Measurements from ENCODE around the gene TIMM29.

Gene TIMM29

DNA sequence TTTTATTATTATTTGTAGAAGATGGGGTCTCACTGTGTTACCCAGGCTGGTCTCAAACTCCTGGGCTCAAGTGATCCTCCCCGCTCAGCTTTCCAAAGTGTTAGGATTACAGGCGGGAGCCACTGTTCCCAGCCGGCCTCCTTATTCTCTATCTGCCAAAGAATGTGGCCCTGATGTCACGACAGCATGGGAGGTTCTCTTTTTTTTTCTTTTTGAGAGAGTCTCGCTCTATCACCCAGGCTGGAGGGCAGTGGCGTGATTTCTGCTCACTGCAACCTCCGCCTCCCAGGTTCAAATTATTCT, 33.7 kb upstream of the TIMM29 start:
- Histone ChIP-seq H3K4me3 (ENCODE audit: low read depth in 1 of 2, low read length in 1 of 2) (no peak overlapping the region), H3K27me3 (no peaks in the 10 kb centered on the region), H3K9me3 (no peaks in the 10 kb centered on the region), H3K27ac (no peak overlapping the region), H3K36me3 (no peaks in the 10 kb centered on the region), H3K4me1 (ENCODE audit: control insufficient read depth in 1 of 2, insufficient read depth in 1 of 2, low read depth in 1 of 2, low read length in 1 of 2) (peaks cover 10% of the 10 kb centered on the region in 2 experiments)
- TF ChIP-seq, protein P1, sequence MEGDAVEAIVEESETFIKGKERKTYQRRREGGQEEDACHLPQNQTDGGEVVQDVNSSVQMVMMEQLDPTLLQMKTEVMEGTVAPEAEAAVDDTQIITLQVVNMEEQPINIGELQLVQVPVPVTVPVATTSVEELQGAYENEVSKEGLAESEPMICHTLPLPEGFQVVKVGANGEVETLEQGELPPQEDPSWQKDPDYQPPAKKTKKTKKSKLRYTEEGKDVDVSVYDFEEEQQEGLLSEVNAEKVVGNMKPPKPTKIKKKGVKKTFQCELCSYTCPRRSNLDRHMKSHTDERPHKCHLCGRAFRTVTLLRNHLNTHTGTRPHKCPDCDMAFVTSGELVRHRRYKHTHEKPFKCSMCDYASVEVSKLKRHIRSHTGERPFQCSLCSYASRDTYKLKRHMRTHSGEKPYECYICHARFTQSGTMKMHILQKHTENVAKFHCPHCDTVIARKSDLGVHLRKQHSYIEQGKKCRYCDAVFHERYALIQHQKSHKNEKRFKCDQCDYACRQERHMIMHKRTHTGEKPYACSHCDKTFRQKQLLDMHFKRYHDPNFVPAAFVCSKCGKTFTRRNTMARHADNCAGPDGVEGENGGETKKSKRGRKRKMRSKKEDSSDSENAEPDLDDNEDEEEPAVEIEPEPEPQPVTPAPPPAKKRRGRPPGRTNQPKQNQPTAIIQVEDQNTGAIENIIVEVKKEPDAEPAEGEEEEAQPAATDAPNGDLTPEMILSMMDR (IDR thresholded peaks at IDR 0.05): no peak

DNA sequence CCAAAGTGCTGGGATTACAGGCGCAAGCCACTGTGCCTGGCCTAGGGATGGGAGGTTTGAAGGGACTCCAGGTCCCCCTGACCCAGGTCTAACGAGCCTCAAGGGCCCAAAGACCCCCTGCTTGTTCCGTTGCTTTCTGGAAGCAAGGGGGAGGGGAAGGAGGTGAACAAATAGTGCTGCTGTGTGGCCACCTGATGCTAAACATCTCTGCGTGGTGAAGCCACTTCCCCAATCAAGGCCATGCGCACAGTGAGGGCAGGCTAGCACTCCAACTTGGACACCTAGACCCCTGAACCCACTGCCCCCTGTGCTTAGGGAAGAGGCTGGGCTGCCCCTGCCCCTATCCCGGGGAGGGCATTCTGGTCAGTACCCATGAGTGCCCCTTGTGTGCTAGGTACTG, 33.2 kb upstream of the TIMM29 start:
- no peak overlapping the region for H3K27ac ChIP-seq
- peaks cover 10% of the 10 kb centered on the region in 2 experiments for H3K4me1 ChIP-seq (ENCODE audit: control insufficient read depth in 1 of 2, insufficient read depth in 1 of 2, low read depth in 1 of 2, low read length in 1 of 2)
- TF ChIP-seq, protein P1 (IDR thresholded peaks at IDR 0.05): no peak
- no peaks in the 10 kb centered on the region for H3K36me3 ChIP-seq
- H3K9me3 ChIP-seq: no peaks in the 10 kb centered on the region
- H3K4me3 ChIP-seq (ENCODE audit: low read depth in 1 of 2, low read length in 1 of 2): no peak overlapping the region
- H3K27me3 ChIP-seq: no peaks in the 10 kb centered on the region

DNA sequence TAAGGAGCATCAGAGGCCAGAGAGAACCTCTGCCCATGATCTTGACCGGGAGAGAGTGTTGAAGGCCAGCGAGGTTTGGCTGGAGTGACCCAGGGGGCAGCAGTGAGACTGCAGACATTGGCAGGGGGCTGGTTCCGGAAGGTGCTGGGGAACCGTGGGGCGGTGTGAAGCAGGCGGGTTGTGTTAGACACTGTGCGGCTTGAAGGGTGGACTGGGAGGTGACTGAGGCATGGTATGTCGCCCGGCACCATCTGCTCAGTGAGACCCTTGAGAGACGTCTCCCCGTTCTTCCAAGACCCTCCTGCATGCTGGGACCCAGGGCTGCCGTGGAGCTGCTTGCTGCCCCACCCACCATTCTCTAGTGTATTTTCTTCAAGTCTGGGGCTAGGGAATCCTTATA, 32.7 kb upstream of the TIMM29 start:
- H3K27me3 ChIP-seq: no peaks in the 10 kb centered on the region
- H3K9me3 ChIP-seq: no peaks in the 10 kb centered on the region
- H3K36me3 ChIP-seq: no peaks in the 10 kb centered on the region
- no peak overlapping the region for H3K4me3 ChIP-seq (ENCODE audit: low read depth in 1 of 2, low read length in 1 of 2)
- no peak overlapping the region for H3K27ac ChIP-seq
- TF ChIP-seq, protein P1 (IDR thresholded peaks at IDR 0.05): no peak
- peaks cover 10% of the 10 kb centered on the region in 2 experiments for H3K4me1 ChIP-seq (ENCODE audit: control insufficient read depth in 1 of 2, insufficient read depth in 1 of 2, low read depth in 1 of 2, low read length in 1 of 2)

DNA sequence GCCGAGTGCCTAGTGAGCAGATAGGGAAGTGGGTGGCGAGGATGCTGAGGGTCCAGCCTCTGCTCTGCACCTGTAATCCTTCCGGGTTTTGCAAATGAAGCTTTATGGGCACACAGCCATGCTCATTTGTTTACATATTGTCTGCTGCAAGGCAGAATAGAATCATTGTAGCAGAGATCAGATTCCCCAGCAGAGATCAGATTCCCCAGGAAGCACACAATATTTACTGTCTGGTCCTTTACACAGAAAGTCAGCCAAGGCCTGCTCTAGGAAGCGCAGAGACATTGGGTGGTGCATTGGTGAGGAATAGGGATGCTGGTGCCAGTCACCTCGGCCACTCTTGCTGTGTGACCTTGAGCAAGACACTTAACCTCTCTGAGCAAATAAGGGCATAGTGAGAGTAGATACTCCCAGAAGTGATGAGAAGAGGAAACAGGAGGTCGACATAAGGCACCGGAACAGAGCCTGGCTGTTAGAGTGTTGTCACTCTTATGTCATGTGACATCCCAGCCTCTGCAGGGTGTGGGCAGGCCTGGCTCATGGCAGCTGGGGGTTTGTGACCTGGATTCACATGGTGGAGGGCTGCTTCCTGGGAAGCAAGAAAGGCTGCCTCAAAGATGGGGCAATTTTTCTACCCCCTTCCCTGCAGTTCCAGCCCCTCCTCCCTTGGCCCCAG, 31.6 kb upstream of the TIMM29 start:
- Histone ChIP-seq H3K4me3 (ENCODE audit: low read depth in 1 of 2, low read length in 1 of 2) (no peak overlapping the region), H3K36me3 (no peaks in the 10 kb centered on the region), H3K4me1 (ENCODE audit: control insufficient read depth in 1 of 2, insufficient read depth in 1 of 2, low read depth in 1 of 2, low read length in 1 of 2) (peaks cover 10% of the 10 kb centered on the region in 2 experiments), H3K9me3 (no peaks in the 10 kb centered on the region), H3K27me3 (no peaks in the 10 kb centered on the region), H3K27ac (no peak overlapping the region)
- TF ChIP-seq, protein P1 (IDR thresholded peaks at IDR 0.05): no peak

DNA sequence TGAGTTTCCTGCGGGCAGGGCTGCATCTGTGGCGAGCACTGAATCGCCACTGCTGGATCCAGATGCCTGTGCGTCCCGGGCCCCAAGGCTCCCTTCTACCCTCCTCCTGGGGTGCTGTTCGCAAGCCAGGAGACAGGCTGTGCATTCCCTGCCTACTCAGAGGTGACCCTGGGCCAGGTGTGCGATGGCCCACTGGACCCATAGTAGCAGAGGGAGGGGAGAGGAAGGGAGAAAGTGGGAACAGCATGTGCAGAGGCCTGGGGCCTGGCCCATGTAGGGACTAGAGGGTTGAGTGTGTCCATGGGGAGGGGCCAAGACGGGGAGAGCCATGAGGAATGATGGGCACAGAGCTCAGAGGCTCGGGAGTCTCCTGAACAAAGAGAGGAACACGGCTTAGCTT, 30.0 kb upstream of the TIMM29 start:
- H3K27me3 ChIP-seq: no peaks in the 10 kb centered on the region
- H3K4me1 ChIP-seq (ENCODE audit: control insufficient read depth in 1 of 2, insufficient read depth in 1 of 2, low read depth in 1 of 2, low read length in 1 of 2): peaks cover 10% of the 10 kb centered on the region in 2 experiments
- H3K27ac ChIP-seq: no peak overlapping the region
- no peaks in the 10 kb centered on the region for H3K9me3 ChIP-seq
- no peaks in the 10 kb centered on the region for H3K36me3 ChIP-seq
- no peak overlapping the region for H3K4me3 ChIP-seq (ENCODE audit: low read depth in 1 of 2, low read length in 1 of 2)
- TF ChIP-seq, protein P1 (IDR thresholded peaks at IDR 0.05): no peak
